ENCODE measurements around the gene COPA.

COPA gene

GRCh38 chr1:160255781-160256300 is 87.2 kb downstream of the COPA start:
- TF ChIP-seq EZH2phosphoT487 (conservative IDR thresholded peaks at IDR 0.05; ENCODE audit: low read length), result no peak
- no peak for TF ChIP-seq CTCF (IDR thresholded peaks at IDR 0.05; ENCODE audit: insufficient read depth, low read length, poor library complexity, severe bottlenecking)
- no peaks in the 10 kb centered on the region for H3K27me3 ChIP-seq (ENCODE audit: low read length)
- no peaks in the 10 kb centered on the region for H3K9me2 ChIP-seq (replicated peaks; ENCODE audit: insufficient read depth, low read length)
- H3K9me3 ChIP-seq (ENCODE audit: insufficient read depth, low read length), result no peaks in the 10 kb centered on the region
- no peak overlapping the region for H2AFZ ChIP-seq (ENCODE audit: low read depth, low read length, severe bottlenecking)
- H3K4me2 ChIP-seq (ENCODE audit: low read depth, low read length, poor library complexity, severe bottlenecking), result no peak overlapping the region
- H3F3A ChIP-seq (ENCODE audit: insufficient read depth), result peaks cover 13% of the 10 kb centered on the region
- no peaks in the 10 kb centered on the region for H3K36me3 ChIP-seq (ENCODE audit: low read length)
- peaks cover 41% of the 10 kb centered on the region for H3K79me2 ChIP-seq (ENCODE audit: insufficient read depth, low read length)
- H3K4me3 ChIP-seq (ENCODE audit: insufficient read depth, low read length, poor library complexity, severe bottlenecking), result no peak overlapping the region
- no peak overlapping the region for H3K9ac ChIP-seq (ENCODE audit: low read length)
- H4K20me1 ChIP-seq (ENCODE audit: low read depth, low read length), result no peaks in the 10 kb centered on the region
- no peak overlapping the region for H3K27ac ChIP-seq (ENCODE audit: low read depth, low read length)

GRCh38 chr1:160251687-160252526 is 91.1 kb downstream of the COPA start:
- no peaks in the 10 kb centered on the region for H4K20me1 ChIP-seq (ENCODE audit: low read depth, low read length)

GRCh38 chr1:160251011-160251410 is 92.0 kb downstream of the COPA start:
- no peaks in the 10 kb centered on the region for H3K27me3 ChIP-seq (ENCODE audit: low read length)
- peaks cover 8% of the 10 kb centered on the region; the same call in 1 of the 2 replicates for H3F3A ChIP-seq (ENCODE audit: insufficient read depth)
- H3K9me2 ChIP-seq (replicated peaks; ENCODE audit: insufficient read depth, low read length), result no peaks in the 10 kb centered on the region
- no peak overlapping the region for H3K27ac ChIP-seq (ENCODE audit: low read depth, low read length)
- H3K36me3 ChIP-seq (ENCODE audit: low read length), result no peaks in the 10 kb centered on the region
- TF ChIP-seq EZH2phosphoT487 (conservative IDR thresholded peaks at IDR 0.05; ENCODE audit: low read length), result no peak
- TF ChIP-seq CTCF (IDR thresholded peaks at IDR 0.05; ENCODE audit: insufficient read depth, low read length, poor library complexity, severe bottlenecking), result no peak
- H3K9me3 ChIP-seq (ENCODE audit: insufficient read depth, low read length), result no peaks in the 10 kb centered on the region
- no peaks in the 10 kb centered on the region for H4K20me1 ChIP-seq (ENCODE audit: low read depth, low read length)
- no peak overlapping the region for H3K9ac ChIP-seq (ENCODE audit: low read length)
- H3K4me3 ChIP-seq (ENCODE audit: insufficient read depth, low read length, poor library complexity, severe bottlenecking), result no peak overlapping the region
- peaks cover 50% of the 10 kb centered on the region for H3K79me2 ChIP-seq (ENCODE audit: insufficient read depth, low read length)
- no peak overlapping the region for H3K4me2 ChIP-seq (ENCODE audit: low read depth, low read length, poor library complexity, severe bottlenecking)
- H2AFZ ChIP-seq (ENCODE audit: low read depth, low read length, severe bottlenecking), result no peak overlapping the region

More at GRCh38 chr1:160251687-160252526, 91.1 kb downstream of the COPA start:
- H3K9me3 ChIP-seq (ENCODE audit: insufficient read depth, low read length), result no peaks in the 10 kb centered on the region
- H3K27ac ChIP-seq (ENCODE audit: low read depth, low read length), result no peak overlapping the region
- H3K79me2 ChIP-seq (ENCODE audit: insufficient read depth, low read length), result peaks cover 45% of the 10 kb centered on the region
- no peak overlapping the region for H3K4me3 ChIP-seq (ENCODE audit: insufficient read depth, low read length, poor library complexity, severe bottlenecking)
- H3K4me2 ChIP-seq (ENCODE audit: low read depth, low read length, poor library complexity, severe bottlenecking), result no peak overlapping the region
- no peak for TF ChIP-seq EZH2phosphoT487 (conservative IDR thresholded peaks at IDR 0.05; ENCODE audit: low read length)
- peak; percentile 68 for TF ChIP-seq CTCF (IDR thresholded peaks at IDR 0.05; ENCODE audit: insufficient read depth, low read length, poor library complexity, severe bottlenecking)
- no peaks in the 10 kb centered on the region for H3K27me3 ChIP-seq (ENCODE audit: low read length)
- no peaks in the 10 kb centered on the region for H3K36me3 ChIP-seq (ENCODE audit: low read length)
- H2AFZ ChIP-seq (ENCODE audit: low read depth, low read length, severe bottlenecking), result no peak overlapping the region
- H3K9ac ChIP-seq (ENCODE audit: low read length), result no peak overlapping the region
- H3F3A ChIP-seq (ENCODE audit: insufficient read depth), result peaks cover 8% of the 10 kb centered on the region; the same call in 1 of the 2 replicates
- H3K9me2 ChIP-seq (replicated peaks; ENCODE audit: insufficient read depth, low read length), result no peaks in the 10 kb centered on the region
